HCT116 (cell line): ENCODE measurements around the gene BAHD1. TPM values are rescaled to one million over a fixed set of nuclear protein-coding genes. Genes with fewer than 3 reads are reported as not detected.

Source experiments
- ATAC-seq: fragments of 200-7000 bp; cut with Tn5 transposase; 2 replicates; pipeline ENCODE4 v1.9.1; 2020; ENCODE audit warnings: mild to moderate bottlenecking, moderate library complexity
- BruUV-seq: library from RNA; stranded (reverse); fragments of 400-500 nt; replicated peaks from 2 replicates; lab custom pipeline; 2021; lab: Mats Ljungman, UMichigan
- CTCF ChIA-PET: fragments of 300-600 bp; sonication (Branson Sonifier 250); formaldehyde crosslinking; loops from one replicate; lab custom pipeline; 2021; ENCODE audit warnings: antibody characterized with exemption; lab: Charles Lee
- POLR2A ChIA-PET: fragments of 300-600, 350-600 bp; sonication (Branson Sonifier 250); formaldehyde crosslinking; loops from one replicate; lab custom pipeline; 2021; ENCODE audit warnings: antibody characterized with exemption; lab: Charles Lee
- RAD21 ChIA-PET, 2 experiments: fragments of 300-600 bp; sonication (Branson Sonifier 250); formaldehyde crosslinking; loops; one replicate each; lab custom pipeline; 2023; ENCODE audit warnings: low total read pairs in 2 of 2; ENCODE audit not compliant: uncharacterized antibody in 2 of 2, unreplicated experiment in 2 of 2, low non-redundant PET in 1 of 2; lab: Charles Lee
- DNase-seq: peaks from one replicate; pipeline ENCODE4 v3.0.0-alpha.2; 2010; ENCODE audit warnings: low read depth, low spot score
- H2AFZ ChIP-seq: fragments of 200-600 bp; shearing (Covaris generic), sonication (generic); 2 replicates; pipeline ENCODE4 v1.6.1; 2017; ENCODE audit warnings: low read depth, mixed run types, mixed read lengths, antibody characterized with exemption, low read length; ENCODE audit not compliant: poor library complexity, severe bottlenecking
- H3K27ac ChIP-seq: 2 replicates; pipeline ENCODE4 v1.5.1; 2012; ENCODE audit warnings: low read depth, low read length
- H3K27me3 ChIP-seq: fragments of 200-600 bp; sonication (generic); 2 replicates; pipeline ENCODE4 v1.6.1; 2016; ENCODE audit warnings: mixed run types, low read length, mixed read lengths; ENCODE audit not compliant: insufficient read depth
- H3K36me3 ChIP-seq, 2 experiments: fragments of 200-500 bp in 1 of 2; fragments of 200-600 bp in 1 of 2; sonication (Bioruptor generic) in 1 of 2; sonication (generic) in 1 of 2; 2 replicates each; pipeline versions ENCODE4 v1.5.1 to v1.6.1; 2014 to 2016; ENCODE audit warnings: low read length in 2 of 2, inconsistent platforms in 1 of 2, mixed read lengths in 1 of 2, mixed run types in 1 of 2; ENCODE audit not compliant: insufficient read depth in 2 of 2, control insufficient read depth in 1 of 2
- H3K4me1 ChIP-seq, 2 experiments: fragments of 200-600 bp in 1 of 2; sonication (generic) in 1 of 2; 2 replicates each; pipeline versions ENCODE4 v1.5.1 to v1.6.1; 2012 to 2017; ENCODE audit warnings: low read length in 2 of 2, inconsistent platforms in 1 of 2, mild to moderate bottlenecking in 1 of 2, mixed read lengths in 1 of 2, mixed run types in 1 of 2, moderate library complexity in 1 of 2; ENCODE audit not compliant: insufficient read depth in 2 of 2, control insufficient read depth in 1 of 2
- H3K4me2 ChIP-seq: fragments of 200-600 bp; sonication (generic); 2 replicates; pipeline ENCODE4 v1.6.1; 2017; ENCODE audit warnings: mixed run types, low read length, mixed read lengths
- H3K4me3 ChIP-seq, 2 experiments: fragments of 200-600 bp in 1 of 2; sonication (generic) in 1 of 2; replicated peaks in 1 of 2; 2 replicates each; pipeline ENCODE4 v1.5.1; 2011 to 2016; ENCODE audit warnings: low read length in 2 of 2, control low read depth in 1 of 2, low read depth in 1 of 2, mild to moderate bottlenecking in 1 of 2, mixed read lengths in 1 of 2, mixed run types in 1 of 2
- H3K79me2 ChIP-seq: fragments of 200-600 bp; sonication (generic); 2 replicates; pipeline ENCODE4 v1.6.1; 2017; ENCODE audit warnings: mild to moderate bottlenecking, mixed run types, low read length, moderate library complexity, mixed read lengths; ENCODE audit not compliant: insufficient read depth
- H3K9ac ChIP-seq: fragments of 200-600 bp; sonication (generic); 2 replicates; pipeline ENCODE4 v1.6.1; 2016; ENCODE audit warnings: low read length, mixed read lengths
- H3K9me2 ChIP-seq: fragments of 200-600 bp; sonication (generic), shearing (Covaris generic); 2 replicates; pipeline ENCODE4 v1.6.1; 2017; ENCODE audit warnings: mixed run types, mild to moderate bottlenecking, moderate library complexity; ENCODE audit not compliant: insufficient read depth
- H3K9me3 ChIP-seq, 2 experiments: fragments of 200-500 bp in 1 of 2; fragments of 200-600 bp in 1 of 2; sonication (Bioruptor generic) in 1 of 2; sonication (generic) in 1 of 2; 2 replicates each; pipeline ENCODE4 v1.6.1; 2014 to 2017; ENCODE audit warnings: low read length in 2 of 2, mixed read lengths in 2 of 2, inconsistent platforms in 1 of 2, low read depth in 1 of 2, mild to moderate bottlenecking in 1 of 2, mixed run types in 1 of 2, moderate library complexity in 1 of 2; ENCODE audit not compliant: control insufficient read depth in 1 of 2, insufficient read depth in 1 of 2
- H4K20me1 ChIP-seq: fragments of 200-600 bp; sonication (generic), shearing (Covaris generic); 2 replicates; pipeline ENCODE4 v1.6.1; 2017; ENCODE audit warnings: mixed run types, mild to moderate bottlenecking, moderate library complexity; ENCODE audit not compliant: insufficient read depth
- CBX3 ChIP-seq: IDR thresholded peaks from 2 replicates; pipeline ENCODE4 v1.6.1; 2012; ENCODE audit warnings: low read depth
- CEBPB ChIP-seq: IDR thresholded peaks from 2 replicates; pipeline ENCODE4 v1.6.1; 2012; ENCODE audit warnings: low read depth
- ELF1 ChIP-seq: IDR thresholded peaks from 2 replicates; pipeline ENCODE4 v1.6.1; 2012; ENCODE audit warnings: low read depth, borderline replicate concordance
- EZH2phosphoT487 ChIP-seq: fragments of 200-600 bp; IDR thresholded peaks from 2 replicates; pipeline ENCODE4 v1.6.1; 2018; ENCODE audit warnings: antibody characterized with exemption, borderline replicate concordance
- JUND ChIP-seq: IDR thresholded peaks from 2 replicates; pipeline ENCODE4 v1.6.1; 2012
- POLR2AphosphoS5 ChIP-seq: IDR thresholded peaks from 2 replicates; pipeline ENCODE4 v1.6.1; 2011; ENCODE audit warnings: mild to moderate bottlenecking, low read depth, low read length, moderate library complexity
- RAD21 ChIP-seq: IDR thresholded peaks from 2 replicates; pipeline ENCODE4 v1.6.1; 2012; ENCODE audit warnings: low read depth, mild to moderate bottlenecking
- REST ChIP-seq: IDR thresholded peaks from 2 replicates; pipeline ENCODE4 v1.6.1; 2012; ENCODE audit warnings: low read depth
- SRF ChIP-seq: IDR thresholded peaks from 2 replicates; pipeline ENCODE4 v1.6.1; 2012; ENCODE audit warnings: low read depth
- TCF7L2 ChIP-seq: IDR thresholded peaks from 2 replicates; pipeline ENCODE4 v1.7.0; 2011; ENCODE audit warnings: borderline replicate concordance, inconsistent platforms; ENCODE audit not compliant: insufficient read depth, insufficient read length; ENCODE audit errors: extremely low read depth
- YY1 ChIP-seq: IDR thresholded peaks from 2 replicates; pipeline ENCODE4 v1.6.1; 2011; ENCODE audit warnings: low read length, low read depth, moderate library complexity, mild to moderate bottlenecking; ENCODE audit not compliant: insufficient replicate concordance; ENCODE audit errors: extremely low read depth
- ZNF274 ChIP-seq: fragments of 200-500 bp; sonication (Bioruptor generic); IDR thresholded peaks from 2 replicates; pipeline ENCODE4 v1.6.1; 2014; ENCODE audit warnings: mild to moderate bottlenecking, low read depth, low read length, inconsistent platforms
- intact Hi-C: fragments of 100-400 bp; cut with micrococcal nuclease; formaldehyde crosslinking; loops from 2 replicates; pipeline ENCODE4 v1.10.0; 2022
- total RNA-seq: library from RNA; stranded (reverse); gene quantifications from one replicate; pipeline ENCODE4 v1.2.1, GENCODE V29; 2021; ENCODE audit not compliant: unreplicated experiment
- TF ChIP-seq, protein P1 (sequence below): IDR thresholded peaks from 2 replicates; pipeline ENCODE4 v1.6.1; 2012
- TF ChIP-seq, protein P2 (sequence below): IDR thresholded peaks from 2 replicates; pipeline ENCODE4 v1.6.1; 2011; ENCODE audit warnings: mild to moderate bottlenecking, low read length, moderate library complexity; ENCODE audit not compliant: insufficient replicate concordance; ENCODE audit errors: extremely low read depth
- TF ChIP-seq, protein P3 (sequence below): IDR thresholded peaks from 2 replicates; pipeline ENCODE4 v1.6.1; 2012

The BAHD1 gene
- total RNA-seq, 1 experiment from 2014 or later = 25.0 TPM

DNA sequence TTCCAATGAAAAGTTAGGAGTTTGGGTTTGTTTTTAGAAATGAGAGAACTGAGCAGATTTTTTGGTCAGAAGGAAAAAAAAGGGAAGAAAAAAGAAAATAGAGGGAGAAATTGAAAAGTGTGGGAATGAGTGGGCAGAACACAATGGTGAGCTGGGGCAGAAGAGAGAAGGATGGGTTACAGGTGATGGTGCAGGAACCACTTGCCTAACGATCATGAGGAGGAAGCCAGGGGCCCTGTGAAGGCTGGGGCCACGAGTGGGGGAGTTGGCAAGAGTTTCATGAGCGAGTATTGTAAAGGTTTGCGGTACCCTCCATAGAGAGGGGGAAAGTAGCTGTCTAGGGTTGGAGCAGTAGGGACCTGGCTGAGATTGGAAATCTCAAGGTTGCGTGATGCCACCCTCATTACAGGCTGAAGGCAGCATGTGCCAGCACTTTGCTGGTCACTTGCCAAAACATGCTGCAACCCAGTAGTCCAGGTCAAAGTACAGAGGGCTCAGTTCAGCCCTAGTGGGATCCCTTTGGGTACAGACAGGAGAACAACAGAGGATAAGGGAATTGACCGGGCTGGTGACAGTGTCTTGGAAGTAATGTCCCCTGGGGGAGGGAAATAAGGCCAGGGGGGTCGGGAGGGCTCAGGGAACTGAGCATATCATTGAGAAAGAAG lies 28.5 kb upstream of the BAHD1 start (continued):
- TF ChIP-seq REST = no peak
- TF ChIP-seq, all 23 proteins: peak for 0

DNA sequence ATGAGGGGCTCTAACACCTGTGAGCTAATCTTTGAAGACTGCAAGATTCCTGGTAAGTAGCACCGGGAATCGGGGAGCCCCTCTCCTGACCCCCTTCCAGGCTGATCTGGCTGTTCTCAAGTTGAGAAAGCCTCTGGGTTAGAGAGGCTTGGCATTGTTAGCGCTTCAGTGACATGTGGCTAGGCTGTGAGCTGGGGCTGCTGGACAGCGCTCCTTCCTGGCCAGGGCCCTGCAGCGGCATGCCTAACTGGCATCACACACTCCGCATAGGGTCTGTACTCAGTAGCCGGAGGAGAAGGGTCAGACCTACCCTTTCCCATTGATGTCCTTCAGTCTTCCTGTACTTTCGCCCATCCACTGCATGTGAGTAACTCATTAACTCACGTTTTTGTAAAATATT lies 27.7 kb upstream of the BAHD1 start:
- BruUV-seq = no TSS peak
- Histone ChIP-seq H3K4me2 (no peak overlapping the region), H3K9me3 (no peaks in the 10 kb centered on the region), H3K4me3 (no peak overlapping the region), H3K9ac (no peak overlapping the region), H3K79me2 (peaks cover 5% of the 10 kb centered on the region; the same call in 1 of the 2 replicates), H3K4me1 (no peaks in the 10 kb centered on the region), H3K27me3 (no peaks in the 10 kb centered on the region), H3K36me3 (peaks cover 47 to 50% of the 10 kb centered on the region in 2 experiments), H3K9me2 (no peaks in the 10 kb centered on the region), H3K27ac (no peak overlapping the region), H4K20me1 (no peaks in the 10 kb centered on the region), H2AFZ (no peak overlapping the region)
- CTCF ChIA-PET = no interaction called here
- no peak for ATAC-seq
- intact Hi-C loops = no loop called here
- no peak for DNase-seq
- RAD21 ChIA-PET = no interaction called here
- POLR2A ChIA-PET = no interaction called here
- TF ChIP-seq JUND (no peak), ELF1 (no peak), RAD21 (no peak), SRF (no peak), CEBPB (no peak), POLR2AphosphoS5 (no peak), ZNF274 (no peak), TCF7L2 (no peak), EZH2phosphoT487 (no peak), CBX3 (no peak), YY1 (no peak)
- TF ChIP-seq, protein P1, sequence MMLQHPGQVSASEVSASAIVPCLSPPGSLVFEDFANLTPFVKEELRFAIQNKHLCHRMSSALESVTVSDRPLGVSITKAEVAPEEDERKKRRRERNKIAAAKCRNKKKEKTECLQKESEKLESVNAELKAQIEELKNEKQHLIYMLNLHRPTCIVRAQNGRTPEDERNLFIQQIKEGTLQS = no peak
- TF ChIP-seq, protein P2, sequence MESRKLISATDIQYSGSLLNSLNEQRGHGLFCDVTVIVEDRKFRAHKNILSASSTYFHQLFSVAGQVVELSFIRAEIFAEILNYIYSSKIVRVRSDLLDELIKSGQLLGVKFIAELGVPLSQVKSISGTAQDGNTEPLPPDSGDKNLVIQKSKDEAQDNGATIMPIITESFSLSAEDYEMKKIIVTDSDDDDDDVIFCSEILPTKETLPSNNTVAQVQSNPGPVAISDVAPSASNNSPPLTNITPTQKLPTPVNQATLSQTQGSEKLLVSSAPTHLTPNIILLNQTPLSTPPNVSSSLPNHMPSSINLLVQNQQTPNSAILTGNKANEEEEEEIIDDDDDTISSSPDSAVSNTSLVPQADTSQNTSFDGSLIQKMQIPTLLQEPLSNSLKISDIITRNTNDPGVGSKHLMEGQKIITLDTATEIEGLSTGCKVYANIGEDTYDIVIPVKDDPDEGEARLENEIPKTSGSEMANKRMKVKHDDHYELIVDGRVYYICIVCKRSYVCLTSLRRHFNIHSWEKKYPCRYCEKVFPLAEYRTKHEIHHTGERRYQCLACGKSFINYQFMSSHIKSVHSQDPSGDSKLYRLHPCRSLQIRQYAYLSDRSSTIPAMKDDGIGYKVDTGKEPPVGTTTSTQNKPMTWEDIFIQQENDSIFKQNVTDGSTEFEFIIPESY = no peak
- TF ChIP-seq, protein P3, sequence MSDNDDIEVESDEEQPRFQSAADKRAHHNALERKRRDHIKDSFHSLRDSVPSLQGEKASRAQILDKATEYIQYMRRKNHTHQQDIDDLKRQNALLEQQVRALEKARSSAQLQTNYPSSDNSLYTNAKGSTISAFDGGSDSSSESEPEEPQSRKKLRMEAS = no peak
